Measurements from ENCODE around the gene E2F3.

DNA sequence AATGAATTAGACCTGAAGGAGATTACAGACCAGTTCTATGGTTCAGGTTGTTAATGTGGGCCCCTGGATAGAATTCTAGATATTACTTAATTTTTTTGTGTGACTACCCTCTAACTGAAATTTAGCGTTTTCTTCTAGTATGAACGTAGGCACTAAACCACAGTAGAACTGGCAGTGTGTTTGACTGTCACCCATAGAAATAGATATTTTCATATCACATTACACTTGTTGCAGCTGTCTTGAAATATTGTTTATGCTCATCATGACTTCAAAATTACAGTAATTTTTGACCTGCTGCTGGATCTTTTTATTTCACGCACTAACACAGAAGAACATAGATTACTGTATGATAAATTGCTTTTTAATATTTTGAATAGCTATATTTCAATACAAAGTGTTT lies 31.6 kb downstream of the E2F3 start:
- TF ChIP-seq, protein P1, sequence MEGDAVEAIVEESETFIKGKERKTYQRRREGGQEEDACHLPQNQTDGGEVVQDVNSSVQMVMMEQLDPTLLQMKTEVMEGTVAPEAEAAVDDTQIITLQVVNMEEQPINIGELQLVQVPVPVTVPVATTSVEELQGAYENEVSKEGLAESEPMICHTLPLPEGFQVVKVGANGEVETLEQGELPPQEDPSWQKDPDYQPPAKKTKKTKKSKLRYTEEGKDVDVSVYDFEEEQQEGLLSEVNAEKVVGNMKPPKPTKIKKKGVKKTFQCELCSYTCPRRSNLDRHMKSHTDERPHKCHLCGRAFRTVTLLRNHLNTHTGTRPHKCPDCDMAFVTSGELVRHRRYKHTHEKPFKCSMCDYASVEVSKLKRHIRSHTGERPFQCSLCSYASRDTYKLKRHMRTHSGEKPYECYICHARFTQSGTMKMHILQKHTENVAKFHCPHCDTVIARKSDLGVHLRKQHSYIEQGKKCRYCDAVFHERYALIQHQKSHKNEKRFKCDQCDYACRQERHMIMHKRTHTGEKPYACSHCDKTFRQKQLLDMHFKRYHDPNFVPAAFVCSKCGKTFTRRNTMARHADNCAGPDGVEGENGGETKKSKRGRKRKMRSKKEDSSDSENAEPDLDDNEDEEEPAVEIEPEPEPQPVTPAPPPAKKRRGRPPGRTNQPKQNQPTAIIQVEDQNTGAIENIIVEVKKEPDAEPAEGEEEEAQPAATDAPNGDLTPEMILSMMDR (IDR thresholded peaks at IDR 0.05) = no peak
- TF ChIP-seq POLR2AphosphoS5 (IDR thresholded peaks at IDR 0.05) = no peak

Measured in stomach (tissue), 4 donors.